ENCODE results near the gene LRRK1. TPM values are rescaled to one million over a fixed set of nuclear protein-coding genes. Genes with fewer than 3 reads are reported as not detected.
"Not testable (repeated sequence)": the region's sequence is repeated elsewhere in the genome, so short reads cannot be mapped to it uniquely, and the experiment has no call there.

The LRRK1 gene
- total RNA-seq, 4 donors from 2014 or later = 52.7 to 107 (median 82.7) TPM

GRCh38 chr15:101070502-101071273 is 151.5 kb downstream of the LRRK1 start:
- Histone ChIP-seq H3K27ac (peak overlapping the region; percentile 60 to 72 (median 67)), H3K36me3 (peaks cover 0 to 3% (median 0%) of the 10 kb centered on the region in 4 donors), H3K27me3 (no peaks in the 10 kb centered on the region), H3K9me3 (no peaks in the 10 kb centered on the region), H3K4me3 (no peak overlapping the region), H3K4me1 (peaks cover 0 to 17% (median 3%) of the 10 kb centered on the region in 4 donors)
- WGBS, 2 donors (ENCODE audit: low coverage in 1 of 2) = 57 to 74% methylated on average over 3 to 6 of the region's 6 CpGs
- TF ChIP-seq CTCF (IDR thresholded peaks at IDR 0.05) = no peak
- TF ChIP-seq POLR2AphosphoS5 (IDR thresholded peaks at IDR 0.05) = no peak
- no peak for TF ChIP-seq POLR2A (IDR thresholded peaks at IDR 0.05)
- no peak for TF ChIP-seq EP300 (IDR thresholded peaks at IDR 0.05; ENCODE audit: low read depth)
- intact Hi-C loops (cut with DNase I; ENCODE audit: low total_unique reads) = no loop called here
- in situ Hi-C loops (cut with MboI; ENCODE audit: low pct_ligation_motif_present in 1 of 4, low pct_unique_long_range_greater_than_20kb in 1 of 4, low sequenced_read_pairs in 3 of 4) = no loop called here
- no peak for DNase-seq

GRCh38 chr15:101071651-101072050 is 152.5 kb downstream of the LRRK1 start:
- in situ Hi-C loops (cut with MboI; ENCODE audit: low pct_ligation_motif_present in 1 of 4, low pct_unique_long_range_greater_than_20kb in 1 of 4, low sequenced_read_pairs in 3 of 4) = no loop called here
- H3K4me3 ChIP-seq = no peak overlapping the region
- TF ChIP-seq POLR2A (IDR thresholded peaks at IDR 0.05) (no peak), CTCF (IDR thresholded peaks at IDR 0.05) (no peak), POLR2AphosphoS5 (IDR thresholded peaks at IDR 0.05) (no peak), EP300 (IDR thresholded peaks at IDR 0.05; ENCODE audit: low read depth) (no peak)
- intact Hi-C loops (cut with DNase I; ENCODE audit: low total_unique reads) = no loop called here
- H3K4me1 ChIP-seq = peaks cover 0 to 17% (median 3%) of the 10 kb centered on the region in 4 donors
- 96% methylated on average over 10 of the region's 10 CpGs; no CpG with 5 or more reads in 1 of the 2 donors for WGBS, 2 donors (ENCODE audit: low coverage in 1 of 2)
- H3K36me3 ChIP-seq = peaks cover 0 to 1% (median 0%) of the 10 kb centered on the region in 4 donors
- no peak for DNase-seq
- no peaks in the 10 kb centered on the region for H3K27me3 ChIP-seq
- no peak overlapping the region for H3K27ac ChIP-seq
- H3K9me3 ChIP-seq = no peaks in the 10 kb centered on the region

GRCh38 chr15:101072235-101072634 is 153.1 kb downstream of the LRRK1 start:
- H3K27me3 ChIP-seq; intact Hi-C loops (cut with DNase I; ENCODE audit: low total_unique reads); H3K9me3 ChIP-seq; DNase-seq; H3K27ac ChIP-seq; in situ Hi-C loops (cut with MboI; ENCODE audit: low pct_ligation_motif_present in 1 of 4, low pct_unique_long_range_greater_than_20kb in 1 of 4, low sequenced_read_pairs in 3 of 4); H3K4me3 ChIP-seq; H3K36me3 ChIP-seq: not testable (repeated sequence)
- peaks cover 0 to 17% (median 3%) of the 10 kb centered on the region in 4 donors for H3K4me1 ChIP-seq
- WGBS, 2 donors (ENCODE audit: low coverage in 1 of 2) = 90 to 93% methylated on average over 3 to 4 of the region's 4 CpGs
- peak in 2 of 3 donors; percentile 51 to 53 for TF ChIP-seq POLR2AphosphoS5 (IDR thresholded peaks at IDR 0.05)
- TF ChIP-seq EP300 (IDR thresholded peaks at IDR 0.05; ENCODE audit: low read depth) = peak; percentile 79

- intact Hi-C loops (cut with DNase I; ENCODE audit: low total_unique reads); H3K4me3 ChIP-seq; DNase-seq: not testable (repeated sequence)
Measured at GRCh38 chr15:101077806-101078668, 158.9 kb downstream of the LRRK1 start.

More at GRCh38 chr15:101077806-101078668, 158.9 kb downstream of the LRRK1 start:
- in situ Hi-C loops (cut with MboI; ENCODE audit: low pct_ligation_motif_present in 1 of 4, low pct_unique_long_range_greater_than_20kb in 1 of 4, low sequenced_read_pairs in 3 of 4); H3K36me3 ChIP-seq; H3K4me1 ChIP-seq; H3K27ac ChIP-seq; H3K9me3 ChIP-seq; H3K27me3 ChIP-seq: not testable (repeated sequence)
- 90 to 94% methylated on average over 7 to 15 of the region's 15 CpGs for WGBS, 2 donors (ENCODE audit: low coverage in 1 of 2)

Measured in transverse colon (tissue), 4 donors.